WERI-Rb-1 (cell line): ENCODE results near the gene BRD9.

Experiments
- DNase-seq: peaks from one replicate; pipeline ENCODE4 v3.0.0-alpha.2; 2020
- H3K27ac ChIP-seq: fragments of 250-450 bp; sonication (Bioruptor Pico); 2 replicates; pipeline ENCODE4 v1.5.1; 2020; ENCODE audit warnings: mild to moderate bottlenecking, moderate library complexity
- H3K27me3 ChIP-seq: fragments of 250-450 bp; sonication (Bioruptor Pico); 2 replicates; pipeline ENCODE4 v1.5.1; 2021; ENCODE audit warnings: mild to moderate bottlenecking, low read depth, moderate library complexity; ENCODE audit not compliant: insufficient read depth, severe bottlenecking
- H3K36me3 ChIP-seq: fragments of 250-450 bp; sonication (Bioruptor Pico); 2 replicates; pipeline ENCODE4 v1.5.1; 2020; ENCODE audit warnings: mild to moderate bottlenecking, moderate library complexity
- H3K4me3 ChIP-seq: 2 replicates; pipeline ENCODE4 v1.5.1; 2011; ENCODE audit warnings: low read depth, mild to moderate bottlenecking, control low read depth, low read length
- H3K9me3 ChIP-seq: fragments of 250-450 bp; sonication (Bioruptor Pico); 2 replicates; pipeline ENCODE4 v1.5.1; 2021; ENCODE audit warnings: mild to moderate bottlenecking, moderate library complexity; ENCODE audit not compliant: severe bottlenecking
- CTCF ChIP-seq: IDR thresholded peaks from 2 replicates; pipeline ENCODE4 v1.5.1; 2011; ENCODE audit warnings: low read depth, mild to moderate bottlenecking, control low read depth, inconsistent platforms, low read length

Gene BRD9

GRCh38 chr5:907366-907910, 14.8 kb upstream of the BRD9 start:
- Histone ChIP-seq H3K27ac (no peak overlapping the region), H3K4me3 (no peak overlapping the region), H3K9me3 (no peaks in the 10 kb centered on the region), H3K27me3 (no peaks in the 10 kb centered on the region), H3K36me3 (peaks cover 65% of the 10 kb centered on the region)
- TF ChIP-seq CTCF: no peak
- DNase-seq: no peak

GRCh38 chr5:905139-905642, 12.6 kb upstream of the BRD9 start:
- H3K27me3 ChIP-seq: no peaks in the 10 kb centered on the region

GRCh38 chr5:903756-904096, 11.1 kb upstream of the BRD9 start:
- Histone ChIP-seq H3K36me3 (peaks cover 64% of the 10 kb centered on the region), H3K9me3 (no peaks in the 10 kb centered on the region), H3K27me3 (no peaks in the 10 kb centered on the region), H3K4me3 (no peak overlapping the region), H3K27ac (no peak overlapping the region)
- TF ChIP-seq CTCF: no peak
- no peak for DNase-seq

More at GRCh38 chr5:905139-905642, 12.6 kb upstream of the BRD9 start:
- no peak overlapping the region for H3K27ac ChIP-seq
- no peak overlapping the region for H3K4me3 ChIP-seq
- peaks cover 72% of the 10 kb centered on the region for H3K36me3 ChIP-seq
- TF ChIP-seq CTCF: no peak
- H3K9me3 ChIP-seq: no peaks in the 10 kb centered on the region
- DNase-seq: no peak

- no peak for TF ChIP-seq CTCF
- peaks cover 50% of the 10 kb centered on the region for H3K36me3 ChIP-seq
- H3K27ac ChIP-seq: no peak overlapping the region
- DNase-seq: no peak
- H3K9me3 ChIP-seq: no peaks in the 10 kb centered on the region
- H3K27me3 ChIP-seq: no peaks in the 10 kb centered on the region
- no peak overlapping the region for H3K4me3 ChIP-seq
Measured at GRCh38 chr5:902129-902916, 9.7 kb upstream of the BRD9 start.

- Histone ChIP-seq H3K9me3 (no peaks in the 10 kb centered on the region), H3K27ac (no peak overlapping the region), H3K4me3 (no peak overlapping the region), H3K36me3 (peaks cover 46% of the 10 kb centered on the region), H3K27me3 (no peaks in the 10 kb centered on the region)
- DNase-seq: no peak
- no peak for TF ChIP-seq CTCF
Measured at GRCh38 chr5:900781-901180, 8.2 kb upstream of the BRD9 start.
